Endothelial cell of umbilical vein (primary cell): Measurements from ENCODE around the gene SMARCA2. TPM values are rescaled to one million over a fixed set of nuclear protein-coding genes. Genes with fewer than 3 reads are reported as not detected.

Source experiments
- BruUV-seq: library from RNA; stranded (reverse); fragments of 400-500 nt; replicated peaks from 2 replicates; lab custom pipeline; 2021; lab: Mats Ljungman, UMichigan
- CTCF ChIA-PET: fragments of 300-600, 350-600 bp; sonication (Branson Sonifier 250); formaldehyde crosslinking; loops from one replicate; lab custom pipeline; 2021; ENCODE audit warnings: antibody characterized with exemption, inconsistent platforms; lab: Charles Lee
- POLR2A ChIA-PET: fragments of 300-600, 350-600 bp; sonication (Branson Sonifier 250); formaldehyde crosslinking; loops from one replicate; lab custom pipeline; 2021; ENCODE audit warnings: antibody characterized with exemption, inconsistent platforms; lab: Charles Lee
- DNase-seq: peaks from one replicate; pipeline ENCODE4 v3.0.0-alpha.2; 2011; ENCODE audit warnings: low read depth, low spot score
- FAIRE-seq: peaks from 2 replicates; lab custom pipeline; 2011; peaks lifted over from hg19 to GRCh38; lab: Jason Lieb, UNC
- H2AFZ ChIP-seq: 2 replicates; pipeline ENCODE4 v1.6.0; 2012; ENCODE audit warnings: low read depth, low read length, control low read depth, inconsistent platforms
- H3K27ac ChIP-seq: 2 replicates; pipeline ENCODE4 v1.5.1; 2011; ENCODE audit warnings: low read depth, mild to moderate bottlenecking, control low read depth, low read length, moderate library complexity; ENCODE audit not compliant: insufficient read depth
- H3K27me3 ChIP-seq, 2 experiments: 2 replicates each; pipeline versions ENCODE4 v1.6.0 to v1.6.1; 2011; ENCODE audit warnings: low read length in 2 of 2, mixed read lengths in 1 of 2; ENCODE audit not compliant: control insufficient read depth in 2 of 2, insufficient read depth in 2 of 2
- H3K36me3 ChIP-seq, 2 experiments: 2 replicates in 1 of 2; 3 replicates in 1 of 2; pipeline ENCODE4 v1.5.1; 2011; ENCODE audit warnings: low read length in 2 of 2, mild to moderate bottlenecking in 1 of 2, moderate library complexity in 1 of 2; ENCODE audit not compliant: control insufficient read depth in 2 of 2, insufficient read depth in 2 of 2; ENCODE audit errors: extremely low read depth in 1 of 2
- H3K4me1 ChIP-seq: 3 replicates; pipeline ENCODE4 v1.5.1; 2011; ENCODE audit warnings: mild to moderate bottlenecking, low read length; ENCODE audit not compliant: control insufficient read depth, insufficient read depth; ENCODE audit errors: extremely low read depth
- H3K4me2 ChIP-seq: 2 replicates; pipeline ENCODE4 v1.6.1; 2011; ENCODE audit warnings: low read length, control low read depth, mixed read lengths; ENCODE audit not compliant: insufficient read depth
- H3K4me3 ChIP-seq, 3 experiments: fragments of 200-600 bp in 1 of 3; sonication (generic), shearing (Covaris generic) in 1 of 3; replicated peaks in 1 of 3; 2 replicates each; pipeline ENCODE4 v1.5.1; 2011 to 2016; ENCODE audit warnings: control low read depth in 3 of 3, low read length in 3 of 3, mild to moderate bottlenecking in 2 of 3, inconsistent platforms in 1 of 3, low read depth in 1 of 3, moderate library complexity in 1 of 3; ENCODE audit not compliant: insufficient read depth in 1 of 3
- H3K79me2 ChIP-seq: 2 replicates; pipeline ENCODE4 v1.6.0; 2012; ENCODE audit warnings: low read length, inconsistent platforms; ENCODE audit not compliant: control insufficient read depth, insufficient read depth
- H3K9ac ChIP-seq: replicated peaks from 2 replicates; pipeline ENCODE3; 2011; ENCODE audit warnings: low read length, control low read depth; ENCODE audit not compliant: insufficient read depth; ENCODE audit errors: extremely low read depth
- H3K9me1 ChIP-seq: replicated peaks from 3 replicates; pipeline ENCODE4 v1.6.0; 2011; ENCODE audit warnings: mild to moderate bottlenecking, low read length; ENCODE audit not compliant: control insufficient read depth, insufficient read depth; ENCODE audit errors: extremely low read depth
- H3K9me3 ChIP-seq: replicated peaks from 2 replicates; pipeline ENCODE4 v1.5.1; 2012; ENCODE audit warnings: low read length, inconsistent platforms; ENCODE audit not compliant: control insufficient read depth, insufficient read depth
- H4K20me1 ChIP-seq: replicated peaks from 2 replicates; pipeline ENCODE3; 2011; ENCODE audit warnings: mild to moderate bottlenecking, low read length; ENCODE audit not compliant: control insufficient read depth, insufficient read depth; ENCODE audit errors: extremely low read depth
- FOS ChIP-seq: IDR thresholded peaks from 2 replicates; pipeline ENCODE4 v1.6.1; 2011; ENCODE audit warnings: mild to moderate bottlenecking, low read length, moderate library complexity, borderline replicate concordance; ENCODE audit not compliant: insufficient read depth
- GATA2 ChIP-seq: IDR thresholded peaks from 2 replicates; pipeline ENCODE4 v1.7.0; 2011; ENCODE audit warnings: low read depth, mild to moderate bottlenecking, moderate library complexity, mixed read lengths, low read length; ENCODE audit not compliant: insufficient read length, insufficient read depth
- JUN ChIP-seq: IDR thresholded peaks from 2 replicates; pipeline ENCODE4 v1.6.1; 2011; ENCODE audit warnings: borderline replicate concordance, low read depth; ENCODE audit not compliant: insufficient read length, insufficient read depth
- MYC ChIP-seq: IDR thresholded peaks from one replicate; pipeline ENCODE4 v1.6.1; 2011; ENCODE audit warnings: mild to moderate bottlenecking, low read depth, low read length
- POLR2A ChIP-seq: IDR thresholded peaks from 2 replicates; pipeline ENCODE4 v1.6.1; 2012; ENCODE audit warnings: low read depth, mild to moderate bottlenecking, control low read depth, low read length
- POLR2AphosphoS5 ChIP-seq: IDR thresholded peaks from 2 replicates; pipeline ENCODE4 v1.6.1; 2012; ENCODE audit warnings: low read depth, mild to moderate bottlenecking, control low read depth, low read length, moderate library complexity; ENCODE audit not compliant: insufficient read depth
- dilution Hi-C: fragments of 300-500 bp; cut with MboI; formaldehyde crosslinking; loops from one replicate; pipeline ENCODE4 v1.15.0; 2019; ENCODE audit warnings: low sequenced_read_pairs; ENCODE audit not compliant: extremely low pct_ligation_motif_present
- intact Hi-C: fragments of 100-400 bp; cut with micrococcal nuclease; formaldehyde crosslinking; loops from one replicate; pipeline ENCODE4 v1.10.0; 2022
- polyA plus RNA-seq, 4 experiments: library from polyadenylated mRNA; depleted of rRNA in 3 of 4; stranded (reverse) in 3 of 4; unstranded in 1 of 4; fragments of >200 nt; gene quantifications; 2 replicates each; pipeline versions ENCODE4 v1.2.1 to v1.2.3, GENCODE V29; 2011 to 2012; ENCODE audit warnings: missing spikeins in 1 of 4
- total RNA-seq: library from RNA; stranded (reverse); gene quantifications from 2 replicates; pipeline ENCODE4 v1.2.3, GENCODE V29; 2021
- TF ChIP-seq, protein P1 (sequence below): IDR thresholded peaks from 2 replicates; pipeline ENCODE4 v1.6.1; 2011; ENCODE audit not compliant: insufficient read depth, insufficient read length

SMARCA2 gene
- total and polyA plus RNA-seq, 2 donors (not counting 3 experiments of a cell fraction or from before 2014, with no cell fraction given) = 54.5 to 79.9 TPM

DNA sequence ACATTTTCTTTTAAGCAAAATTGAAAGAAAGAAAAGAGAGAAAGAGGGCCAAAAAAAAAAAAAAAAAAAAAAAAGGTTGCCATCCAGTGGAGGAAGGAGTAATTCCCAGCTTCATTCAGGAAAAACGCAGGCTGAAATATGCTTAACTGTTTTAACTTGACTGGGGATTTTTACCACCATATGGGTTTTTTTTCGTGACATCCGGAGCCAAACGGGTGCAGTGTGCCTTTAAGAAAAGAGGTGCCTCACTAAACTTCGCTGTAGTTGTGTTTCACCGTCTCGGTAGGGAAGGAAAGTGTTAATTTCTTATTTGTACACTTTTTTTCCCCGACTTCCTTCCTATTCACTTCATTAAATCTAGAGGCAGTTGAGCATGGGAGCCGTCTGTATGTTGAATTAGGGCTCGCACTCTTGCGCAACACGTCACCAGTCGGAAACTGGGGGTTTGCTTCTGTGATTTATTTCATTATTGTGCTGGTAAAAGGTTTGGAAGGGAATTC lies 143.0 kb downstream of the SMARCA2 start:
- CTCF ChIA-PET = interaction anchor here (0.6 to 4.0 kb wide), 15 partner anchors 8 to 571 kb away, joined by 3 to 18 read pairs (median 4); no protein-coding TSS in a partner anchor
- FAIRE-seq (peak; percentile 75), DNase-seq (peak; percentile 88)
- POLR2A ChIA-PET = interaction anchor here (0.6 kb wide), 1 partner anchor 306 kb away, joined by 3 read pairs; no protein-coding TSS in a partner anchor
- H3K9ac ChIP-seq = peak overlapping the region; percentile 83
- H2AFZ ChIP-seq = peak overlapping the region; percentile 32
- peaks cover 6% of the 10 kb centered on the region for H3K79me2 ChIP-seq
- dilution Hi-C loops (no loop called here), intact Hi-C loops (loop anchor here (1.0 to 10.0 kb wide), 4 partner anchors 31 to 687 kb away; partner anchors contain the start of genes PUM3 and VLDLR)
- H3K9me1 ChIP-seq = no peaks in the 10 kb centered on the region
- TF ChIP-seq FOS (peak; percentile 7), POLR2A (peak; percentile 44), JUN (no peak)
- TF ChIP-seq, protein P1, sequence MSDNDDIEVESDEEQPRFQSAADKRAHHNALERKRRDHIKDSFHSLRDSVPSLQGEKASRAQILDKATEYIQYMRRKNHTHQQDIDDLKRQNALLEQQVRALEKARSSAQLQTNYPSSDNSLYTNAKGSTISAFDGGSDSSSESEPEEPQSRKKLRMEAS = no peak
- H3K27me3 ChIP-seq = no peaks in the 10 kb centered on the region
- peak overlapping the region; percentile 23 to 76 (median 37) for H3K4me3 ChIP-seq
- H3K27ac ChIP-seq = peak overlapping the region; percentile 79
- H3K4me2 ChIP-seq = peak overlapping the region; percentile 100
- no TSS peak for BruUV-seq
- H4K20me1 ChIP-seq = no peaks in the 10 kb centered on the region
- peaks cover 26% of the 10 kb centered on the region for H3K4me1 ChIP-seq
- H3K9me3 ChIP-seq = no peaks in the 10 kb centered on the region
- no peaks in the 10 kb centered on the region for H3K36me3 ChIP-seq

DNA sequence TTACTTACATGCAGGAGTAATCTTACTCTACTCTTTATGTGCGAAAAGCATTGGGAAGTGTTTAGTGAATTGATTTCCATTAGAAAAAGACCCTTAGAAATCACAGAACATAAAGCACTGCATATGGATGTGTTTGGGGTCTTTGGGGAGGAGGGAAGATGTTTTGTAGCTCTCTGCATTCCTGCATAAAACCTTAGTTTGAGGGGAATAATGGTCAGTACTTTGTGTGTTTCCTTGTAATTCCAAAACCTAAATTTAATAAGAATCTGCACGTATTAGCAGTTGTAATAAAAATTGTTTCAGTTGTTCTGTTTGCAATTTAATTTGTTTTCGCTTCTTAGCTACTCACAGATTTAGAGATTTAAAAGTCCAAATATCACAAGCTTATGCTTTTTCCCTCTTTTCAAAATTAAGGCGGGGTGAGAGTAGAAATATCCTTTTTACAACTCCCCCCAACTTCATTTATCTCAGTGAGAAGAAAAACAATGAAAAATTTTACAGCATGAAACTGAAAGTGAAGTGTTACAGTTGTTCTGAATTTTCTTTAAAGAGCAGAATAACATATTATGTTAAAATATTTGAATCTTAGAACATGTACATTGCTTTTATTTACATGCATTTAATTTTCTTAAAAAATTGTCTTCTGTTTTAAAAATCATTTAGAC lies 143.8 kb downstream of the SMARCA2 start:
- TF ChIP-seq MYC (no peak), FOS (no peak), POLR2A (no peak), GATA2 (no peak), POLR2AphosphoS5 (no peak)
- Histone ChIP-seq H3K4me2 (peak overlapping the region; percentile 100), H3K4me3 (peak overlapping the region; percentile 23 to 76 (median 37)), H3K4me1 (peaks cover 26% of the 10 kb centered on the region), H4K20me1 (no peaks in the 10 kb centered on the region), H3K9me1 (no peaks in the 10 kb centered on the region), H3K79me2 (peaks cover 6% of the 10 kb centered on the region), H3K9me3 (no peaks in the 10 kb centered on the region), H3K36me3 (no peaks in the 10 kb centered on the region), H3K9ac (peak overlapping the region; percentile 83), H2AFZ (no peak overlapping the region), H3K27me3 (no peaks in the 10 kb centered on the region), H3K27ac (peak overlapping the region; percentile 79)
- FAIRE-seq = no peak
- ChIA-PET POLR2A (no interaction called here), CTCF (interaction anchor here (0.8 to 4.0 kb wide), 9 partner anchors 12 to 569 kb away, joined by 3 to 18 read pairs (median 3); no protein-coding TSS in a partner anchor)
- DNase-seq = no peak
- BruUV-seq = no TSS peak
- dilution Hi-C loops = no loop called here
- intact Hi-C loops = loop anchor here (1.0 to 10.0 kb wide), 4 partner anchors 32 to 686 kb away; partner anchors contain the start of genes PUM3 and VLDLR
